NCI-H1694 (cell line): ENCODE measurements around the gene ATP6V0C.

Source experiments
- DNase-seq: peaks from one replicate; lab custom pipeline; 2025; lab: John Stamatoyannopoulos, UW

The ATP6V0C gene

GRCh38 chr16:2490190-2491105, 23.3 kb upstream of the ATP6V0C start:
- no peak for DNase-seq

- no peak for DNase-seq
Observed at GRCh38 chr16:2492292-2492691, 21.5 kb upstream of the ATP6V0C start.

- DNase-seq: no peak
Observed at GRCh38 chr16:2493605-2494004, 20.1 kb upstream of the ATP6V0C start.

GRCh38 chr16:2494616-2495015, 19.1 kb upstream of the ATP6V0C start:
- DNase-seq: no peak

- DNase-seq: no peak
Observed at GRCh38 chr16:2495041-2495440, 18.7 kb upstream of the ATP6V0C start.

- no peak for DNase-seq
Observed at GRCh38 chr16:2496223-2497115, 17.3 kb upstream of the ATP6V0C start.

- no peak for DNase-seq
Observed at GRCh38 chr16:2497116-2497630, 16.6 kb upstream of the ATP6V0C start.

- no peak for DNase-seq
Observed at GRCh38 chr16:2497695-2498484, 15.9 kb upstream of the ATP6V0C start.

GRCh38 chr16:2498531-2499253, 15.1 kb upstream of the ATP6V0C start:
- no peak for DNase-seq

- no peak for DNase-seq
Observed at GRCh38 chr16:2499454-2499853, 14.3 kb upstream of the ATP6V0C start.

GRCh38 chr16:2499890-2500429, 13.8 kb upstream of the ATP6V0C start:
- DNase-seq: no peak

GRCh38 chr16:2500430-2500917, 13.3 kb upstream of the ATP6V0C start:
- DNase-seq: no peak

GRCh38 chr16:2500918-2501750, 12.6 kb upstream of the ATP6V0C start:
- peak; percentile 76 for DNase-seq

GRCh38 chr16:2501946-2502895, 11.5 kb upstream of the ATP6V0C start:
- DNase-seq: no peak

- no peak for DNase-seq
Observed at GRCh38 chr16:2505695-2506094, 8.1 kb upstream of the ATP6V0C start.

- no peak for DNase-seq
Observed at GRCh38 chr16:2507052-2507659, 6.6 kb upstream of the ATP6V0C start.

- no peak for DNase-seq
Observed at GRCh38 chr16:2507665-2508064, 6.1 kb upstream of the ATP6V0C start.

- DNase-seq: no peak
Observed at GRCh38 chr16:2508722-2509400, 4.9 kb upstream of the ATP6V0C start.
